ENCODE measurements around the gene PPFIA1.

The PPFIA1 gene

GRCh38 chr11:70409871-70410270, 139.4 kb downstream of the PPFIA1 start:
- in situ Hi-C loops (cut with HindIII; ENCODE audit: low sequenced_read_pairs), result no loop called here

- in situ Hi-C loops (cut with HindIII; ENCODE audit: low sequenced_read_pairs), result no loop called here
These were observed 140.1 kb downstream of the PPFIA1 start for GRCh38 chr11:70410276-70411205.

DNA sequence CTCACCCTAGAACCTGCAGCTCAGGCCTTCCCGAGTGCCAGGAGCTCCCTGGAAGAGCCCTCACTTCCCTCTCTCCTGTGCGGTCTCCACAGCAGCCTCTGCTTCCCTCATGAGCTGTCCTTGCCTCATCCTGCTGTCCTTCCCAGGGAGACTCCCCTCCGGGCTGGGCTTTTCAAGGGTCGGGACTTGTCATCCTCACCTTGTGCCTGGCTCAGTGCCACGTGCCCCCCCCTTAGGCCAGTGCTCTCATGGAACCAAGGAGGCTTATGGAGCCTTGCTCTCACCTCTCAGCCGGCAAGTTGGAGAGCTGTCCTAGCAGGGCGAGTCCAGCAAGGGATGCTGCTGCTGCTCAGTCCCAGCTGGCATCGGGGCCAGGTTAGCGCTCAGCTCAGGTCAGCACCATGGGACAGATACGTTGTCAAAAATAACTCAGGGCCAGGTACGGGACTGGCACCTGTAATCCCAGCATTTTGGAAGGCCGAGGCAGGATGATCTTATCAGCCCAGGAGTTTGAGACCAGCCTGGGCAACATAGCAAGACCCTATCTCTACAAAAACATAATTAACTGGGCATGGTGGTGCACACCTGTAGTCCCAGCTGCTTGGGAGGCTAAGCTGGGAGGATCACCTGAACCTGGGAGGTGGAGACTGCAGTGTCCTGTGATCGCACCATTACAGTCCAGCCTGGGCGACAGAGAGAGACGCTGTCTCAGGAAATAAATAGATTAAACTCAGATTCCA, 141.4 kb downstream of the PPFIA1 start:
- in situ Hi-C loops (cut with HindIII; ENCODE audit: low sequenced_read_pairs), result no loop called here

DNA sequence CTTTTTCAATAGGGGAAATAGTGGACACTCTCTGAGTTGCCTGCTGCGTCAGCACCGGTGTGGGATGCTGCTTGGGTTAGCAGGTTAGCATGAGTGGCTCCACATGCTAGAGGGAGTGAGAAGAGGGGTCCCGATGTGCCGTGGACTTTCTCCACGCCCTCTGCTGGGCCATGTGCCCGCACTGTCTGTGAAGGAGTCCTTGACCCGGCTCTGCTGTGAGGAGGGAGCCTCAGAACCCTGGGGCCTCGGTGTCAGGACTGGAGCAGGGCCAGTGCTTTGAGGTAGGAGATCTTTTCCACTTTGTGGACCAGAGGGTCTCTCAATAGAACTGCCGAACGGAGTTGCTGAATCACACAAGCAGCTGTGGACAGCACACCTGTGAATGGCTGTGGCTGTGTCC, 142.7 kb downstream of the PPFIA1 start:
- in situ Hi-C loops (cut with HindIII; ENCODE audit: low sequenced_read_pairs), result no loop called here

DNA sequence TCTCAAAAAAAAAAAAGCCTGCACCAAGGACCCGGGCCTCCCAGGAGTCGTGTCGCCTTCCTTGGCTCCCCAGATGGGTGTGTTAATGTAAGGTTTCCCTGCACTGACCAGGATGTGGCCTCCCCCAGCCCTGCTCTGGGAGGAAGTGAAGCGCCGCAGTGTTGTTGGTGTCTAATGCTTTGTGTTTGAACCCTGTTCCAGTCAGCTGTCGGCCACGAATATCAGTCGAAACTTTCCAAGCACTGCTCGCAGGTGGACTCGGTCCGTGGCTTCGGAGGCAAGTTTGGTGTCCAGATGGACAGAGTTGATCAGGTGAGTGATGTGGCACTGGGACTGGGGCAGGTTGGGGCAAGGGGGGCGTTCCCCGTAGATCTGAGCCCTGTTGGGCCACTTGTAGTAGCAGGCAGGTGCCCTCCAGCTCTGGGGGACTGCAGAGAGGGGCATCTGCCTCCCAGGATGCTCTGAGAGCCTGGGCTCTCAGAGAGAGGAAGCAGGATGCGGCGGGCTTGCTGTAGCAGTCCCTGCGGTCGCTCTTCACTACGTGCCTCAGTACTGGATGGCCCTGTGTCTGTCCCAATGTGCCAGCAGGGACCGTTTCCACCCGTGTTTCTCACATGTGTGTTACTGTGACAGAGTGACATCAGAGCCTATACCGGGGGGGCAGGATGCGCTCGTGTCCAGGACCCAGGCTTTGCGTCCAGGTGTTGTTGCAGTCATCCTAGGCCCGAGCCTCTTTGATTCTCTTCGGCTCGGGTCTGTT, 144.0 kb downstream of the PPFIA1 start:
- in situ Hi-C loops (cut with HindIII; ENCODE audit: low sequenced_read_pairs), result no loop called here

DNA sequence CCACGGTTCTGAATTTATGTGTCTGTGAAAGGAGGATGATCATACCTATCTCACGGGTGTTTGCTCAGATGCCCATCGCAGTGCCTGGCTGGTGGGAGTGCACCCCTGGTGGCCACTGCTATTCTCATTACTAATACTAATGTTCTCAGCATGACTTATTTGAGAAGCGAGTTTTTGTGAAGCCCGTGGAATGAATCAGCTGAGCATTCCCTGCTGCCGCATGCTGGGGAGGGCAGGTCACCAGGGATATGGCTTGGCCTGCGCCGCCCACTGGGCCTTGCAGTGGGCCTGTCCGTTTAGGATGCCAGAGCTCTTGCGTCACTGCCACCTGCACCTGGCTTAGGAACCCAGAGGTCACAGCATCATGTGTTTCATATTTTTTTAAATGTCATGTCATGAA, 144.7 kb downstream of the PPFIA1 start:
- in situ Hi-C loops (cut with HindIII; ENCODE audit: low sequenced_read_pairs), result no loop called here

DNA sequence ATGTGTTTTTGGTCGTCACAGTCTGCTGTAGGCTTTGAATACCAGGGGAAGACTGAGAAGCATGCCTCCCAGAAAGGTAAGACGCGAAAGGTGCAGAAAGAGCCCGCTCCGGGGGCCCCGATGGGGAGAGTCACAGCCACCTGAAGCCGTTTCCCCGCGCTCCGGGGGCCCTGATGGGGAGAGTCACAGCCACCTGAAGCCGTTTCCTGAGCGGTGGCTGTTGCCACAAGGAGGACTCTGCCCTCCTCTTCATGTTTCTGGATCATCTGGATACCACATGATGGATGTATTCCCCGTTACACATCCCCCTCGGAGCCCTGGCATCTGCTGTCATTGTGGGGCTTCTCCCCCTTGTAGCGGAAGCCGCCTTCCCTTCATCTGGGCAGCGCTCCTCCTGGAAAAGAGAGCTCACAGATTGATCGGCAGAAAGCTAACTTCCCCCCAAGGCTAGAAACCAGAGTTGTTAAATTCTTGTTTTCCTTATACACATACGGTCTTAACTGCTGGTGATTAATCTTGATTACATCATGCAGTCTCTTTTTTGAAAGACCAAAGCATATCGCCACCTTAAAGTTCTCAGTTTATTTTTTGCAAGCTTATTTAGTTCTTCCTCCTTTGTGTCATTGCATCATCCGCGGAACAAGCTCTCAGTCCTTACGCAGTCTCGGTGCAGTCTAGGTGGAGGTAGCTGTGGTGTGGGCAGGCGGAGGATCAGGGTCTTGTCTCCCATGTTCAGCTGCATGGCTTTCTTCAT, 145.3 kb downstream of the PPFIA1 start:
- in situ Hi-C loops (cut with HindIII; ENCODE audit: low sequenced_read_pairs), result no loop called here

DNA sequence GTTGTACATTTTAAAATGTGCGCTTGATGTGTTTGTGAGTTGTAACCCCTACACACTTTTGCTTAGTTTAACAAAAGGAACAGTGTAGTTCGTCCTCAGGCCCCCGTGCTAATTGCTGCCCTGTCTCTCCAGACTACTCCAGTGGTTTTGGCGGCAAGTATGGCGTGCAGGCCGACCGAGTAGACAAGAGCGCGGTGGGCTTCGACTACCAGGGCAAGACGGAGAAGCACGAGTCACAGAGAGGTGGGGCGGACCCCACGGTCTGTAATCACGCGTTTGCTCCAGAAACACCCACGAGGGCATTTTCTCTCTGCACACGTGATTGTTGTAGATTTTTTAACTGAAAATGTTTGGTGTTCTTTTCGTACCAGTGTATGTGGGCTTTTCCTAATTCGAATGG, 146.4 kb downstream of the PPFIA1 start:
- in situ Hi-C loops (cut with HindIII; ENCODE audit: low sequenced_read_pairs), result no loop called here

- in situ Hi-C loops (cut with HindIII; ENCODE audit: low sequenced_read_pairs), result no loop called here
These were observed 147.6 kb downstream of the PPFIA1 start for GRCh38 chr11:70418130-70418529.

GRCh38 chr11:70419307-70420007, 149.0 kb downstream of the PPFIA1 start:
- in situ Hi-C loops (cut with HindIII; ENCODE audit: low sequenced_read_pairs), result no loop called here

- in situ Hi-C loops (cut with HindIII; ENCODE audit: low sequenced_read_pairs), result no loop called here
These were observed 149.5 kb downstream of the PPFIA1 start for GRCh38 chr11:70420008-70420464.

- in situ Hi-C loops (cut with HindIII; ENCODE audit: low sequenced_read_pairs), result no loop called here
These were observed 150.0 kb downstream of the PPFIA1 start for GRCh38 chr11:70420496-70420895.

DNA sequence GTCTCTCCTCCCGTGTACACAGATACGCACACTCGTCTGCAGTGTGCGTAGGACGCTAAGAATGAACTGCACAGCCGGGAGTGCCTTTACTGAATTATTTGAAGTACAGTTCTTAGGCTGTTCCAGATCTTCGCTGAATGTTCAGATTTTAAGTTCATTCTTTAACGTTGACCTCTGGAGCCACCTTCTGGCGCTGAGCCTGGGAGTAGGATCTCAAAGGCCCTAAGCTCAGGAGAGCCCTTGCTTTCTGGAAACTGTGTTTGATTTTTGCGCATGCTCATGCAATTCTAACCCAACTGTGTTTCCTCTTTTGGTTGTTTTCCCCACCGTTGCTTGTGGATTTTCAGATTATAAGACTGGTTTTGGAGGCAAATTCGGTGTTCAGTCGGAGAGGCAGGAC, 150.6 kb downstream of the PPFIA1 start:
- in situ Hi-C loops (cut with HindIII; ENCODE audit: low sequenced_read_pairs), result no loop called here

GRCh38 chr11:70422692-70423522, 152.4 kb downstream of the PPFIA1 start:
- in situ Hi-C loops (cut with HindIII; ENCODE audit: low sequenced_read_pairs), result no loop called here

DNA sequence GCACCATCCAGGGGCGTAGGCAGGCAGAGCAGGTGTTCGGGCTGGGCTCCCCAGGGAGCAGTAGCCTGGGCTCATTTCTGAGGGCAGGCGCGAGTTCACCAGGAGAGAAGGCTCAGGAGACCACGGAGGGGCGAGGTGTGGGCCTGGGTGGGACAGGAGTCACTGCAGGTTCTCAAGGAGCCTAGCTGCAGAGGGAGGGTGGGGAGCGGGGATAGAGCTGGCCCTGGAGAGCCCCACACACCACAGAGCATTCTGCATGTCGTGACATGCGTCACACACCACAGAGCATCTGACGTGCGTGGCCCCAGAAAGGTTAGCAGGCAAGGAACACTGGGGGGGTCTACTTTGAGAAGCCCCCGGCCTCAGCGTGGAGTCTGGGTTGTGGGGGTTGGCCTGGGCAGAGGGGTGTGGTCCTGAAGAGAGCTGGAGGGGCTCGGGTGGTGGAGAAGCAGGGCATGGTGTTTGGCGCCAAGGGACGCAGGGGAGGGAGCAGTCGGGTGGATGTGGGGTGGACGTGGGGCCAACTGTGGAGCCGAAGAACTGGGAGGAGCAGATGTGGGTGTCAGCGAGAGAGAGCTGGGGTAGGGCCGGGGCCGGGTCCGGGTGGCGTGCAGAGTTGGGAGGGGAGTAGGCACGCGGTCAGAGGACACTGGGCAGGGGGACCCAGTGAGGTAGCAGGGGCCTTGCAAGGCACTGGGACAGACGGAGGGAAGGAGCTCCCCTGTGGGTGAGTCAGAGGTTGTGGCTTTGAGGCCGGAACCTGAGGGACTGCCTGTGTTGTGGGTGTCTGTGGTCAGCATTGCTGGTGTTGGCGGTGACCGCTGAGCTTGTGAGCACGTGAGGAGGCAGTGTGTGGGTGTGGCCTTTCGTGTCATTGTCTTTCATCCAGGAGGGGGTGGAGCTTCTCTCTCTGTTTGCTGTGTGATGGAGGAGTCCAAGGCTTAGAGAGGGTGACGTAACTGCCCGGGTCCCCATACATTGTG, 153.3 kb downstream of the PPFIA1 start:
- in situ Hi-C loops (cut with HindIII; ENCODE audit: low sequenced_read_pairs), result no loop called here

DNA sequence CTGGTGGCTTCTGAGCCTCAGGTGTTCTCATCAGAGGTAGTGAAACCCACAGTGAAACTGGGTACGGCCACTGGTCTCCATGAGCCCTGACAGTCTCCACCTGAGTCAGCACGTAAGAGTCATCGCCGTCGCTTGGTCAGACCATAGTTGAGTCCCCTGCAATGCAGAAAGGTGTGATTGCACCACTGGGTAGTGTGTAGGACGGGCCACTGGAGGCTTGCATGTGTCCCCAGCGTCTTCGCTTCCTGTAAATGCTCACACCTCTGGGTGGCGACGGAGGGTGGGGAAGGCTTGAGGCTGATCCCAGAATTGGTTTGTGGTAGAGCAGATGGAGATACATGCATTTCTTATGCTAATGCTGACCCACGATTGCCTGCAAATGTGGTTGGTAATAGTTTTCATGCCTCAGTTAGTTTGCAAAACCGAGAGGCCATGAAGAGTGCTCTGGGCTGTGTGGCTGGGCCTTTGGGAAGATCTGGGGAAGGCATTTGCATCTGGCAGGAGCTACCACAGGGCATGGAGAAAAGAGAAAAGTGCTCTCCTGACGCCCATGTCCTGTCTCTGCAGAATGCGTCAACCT, 154.4 kb downstream of the PPFIA1 start:
- in situ Hi-C loops (cut with HindIII; ENCODE audit: low sequenced_read_pairs), result no loop called here

- in situ Hi-C loops (cut with HindIII; ENCODE audit: low sequenced_read_pairs), result no loop called here
These were observed 156.9 kb downstream of the PPFIA1 start for GRCh38 chr11:70427436-70427835.
